Measurements from ENCODE around the gene NME5. TPM values are rescaled to one million over a fixed set of nuclear protein-coding genes. Genes with fewer than 3 reads are reported as not detected.
"Not testable (repeated sequence)": the region's sequence is repeated elsewhere in the genome, so short reads cannot be mapped to it uniquely, and the experiment has no call there.

Gene NME5
- 0.25 and 1.8 TPM in 2 replicates for total RNA-seq (2014; rRNA removed; shearing (Covaris generic))

GRCh38 chr5:138138949-138139780 is at the start of gene NME5:
Gene NME5 (minus strand): TSS chr5:138139428. CDS start chr5:138138780, 648 bp downstream.
- peak; percentile 54 for DNase-seq (ENCODE audit: low read depth)

GRCh38 chr5:138188626-138189025 is 49.4 kb upstream of the NME5 start:
- DNase-seq (ENCODE audit: low read depth): no peak

GRCh38 chr5:138186002-138186447 is 46.8 kb upstream of the NME5 start:
- no peak for DNase-seq (ENCODE audit: low read depth)

- no peak for DNase-seq (ENCODE audit: low read depth)
Observed at GRCh38 chr5:138182808-138183207, 43.6 kb upstream of the NME5 start.

- no peak for DNase-seq (ENCODE audit: low read depth)
Observed at GRCh38 chr5:138180841-138181240, 41.6 kb upstream of the NME5 start.

- peak; percentile 79 for DNase-seq (ENCODE audit: low read depth)
Observed at GRCh38 chr5:138180183-138180782, 41.1 kb upstream of the NME5 start.

GRCh38 chr5:138179277-138179857 is 40.1 kb upstream of the NME5 start:
- peak; percentile 18 for DNase-seq (ENCODE audit: low read depth)

- DNase-seq (ENCODE audit: low read depth): peak; percentile 98
Observed at GRCh38 chr5:138178516-138179276, 39.5 kb upstream of the NME5 start, which contains the start of the genes BRD8 and KIF20A. Gene BRD8 (minus strand): TSS chr5:138178630. CDS start chr5:138178614, 16 bp downstream. Gene KIF20A (plus strand): TSS chr5:138179112. CDS start chr5:138179681, 569 bp downstream.

- DNase-seq (ENCODE audit: low read depth): peak; percentile 39
Observed at GRCh38 chr5:138177941-138178515, 38.8 kb upstream of the NME5 start.

- DNase-seq (ENCODE audit: low read depth): no peak
Observed at GRCh38 chr5:138170299-138170698, 31.1 kb upstream of the NME5 start.

- no peak for DNase-seq (ENCODE audit: low read depth)
Observed at GRCh38 chr5:138169124-138169523, 29.9 kb upstream of the NME5 start.

- DNase-seq (ENCODE audit: low read depth): no peak
Observed at GRCh38 chr5:138163721-138164120, 24.5 kb upstream of the NME5 start.

GRCh38 chr5:138160706-138161105 is 21.5 kb upstream of the NME5 start:
- DNase-seq (ENCODE audit: low read depth): no peak

- no peak for DNase-seq (ENCODE audit: low read depth)
Observed at GRCh38 chr5:138159666-138160065, 20.4 kb upstream of the NME5 start.

- DNase-seq (ENCODE audit: low read depth): no peak
Observed at GRCh38 chr5:138157626-138158025, 18.4 kb upstream of the NME5 start.

GRCh38 chr5:138155977-138156376 is 16.7 kb upstream of the NME5 start:
- DNase-seq (ENCODE audit: low read depth): not testable (repeated sequence)

GRCh38 chr5:138149530-138149929 is 10.3 kb upstream of the NME5 start:
- peak; percentile 18 for DNase-seq (ENCODE audit: low read depth)

- peak; percentile 84 for DNase-seq (ENCODE audit: low read depth)
Observed at GRCh38 chr5:138148811-138149210, 9.6 kb upstream of the NME5 start.

GRCh38 chr5:138143578-138143977 is 4.3 kb upstream of the NME5 start:
- DNase-seq (ENCODE audit: low read depth): not testable (repeated sequence)

GRCh38 chr5:138141734-138142133 is 2.5 kb upstream of the NME5 start:
- DNase-seq (ENCODE audit: low read depth): no peak

- no peak for DNase-seq (ENCODE audit: low read depth)
Observed at GRCh38 chr5:138140268-138140667, 1.0 kb upstream of the NME5 start.

GRCh38 chr5:138139781-138140090 is 508 bp upstream of the NME5 start:
- no peak for DNase-seq (ENCODE audit: low read depth)

All from M059J (cell line).